Measurements from ENCODE around the gene GNPTAB.

Gene GNPTAB

DNA sequence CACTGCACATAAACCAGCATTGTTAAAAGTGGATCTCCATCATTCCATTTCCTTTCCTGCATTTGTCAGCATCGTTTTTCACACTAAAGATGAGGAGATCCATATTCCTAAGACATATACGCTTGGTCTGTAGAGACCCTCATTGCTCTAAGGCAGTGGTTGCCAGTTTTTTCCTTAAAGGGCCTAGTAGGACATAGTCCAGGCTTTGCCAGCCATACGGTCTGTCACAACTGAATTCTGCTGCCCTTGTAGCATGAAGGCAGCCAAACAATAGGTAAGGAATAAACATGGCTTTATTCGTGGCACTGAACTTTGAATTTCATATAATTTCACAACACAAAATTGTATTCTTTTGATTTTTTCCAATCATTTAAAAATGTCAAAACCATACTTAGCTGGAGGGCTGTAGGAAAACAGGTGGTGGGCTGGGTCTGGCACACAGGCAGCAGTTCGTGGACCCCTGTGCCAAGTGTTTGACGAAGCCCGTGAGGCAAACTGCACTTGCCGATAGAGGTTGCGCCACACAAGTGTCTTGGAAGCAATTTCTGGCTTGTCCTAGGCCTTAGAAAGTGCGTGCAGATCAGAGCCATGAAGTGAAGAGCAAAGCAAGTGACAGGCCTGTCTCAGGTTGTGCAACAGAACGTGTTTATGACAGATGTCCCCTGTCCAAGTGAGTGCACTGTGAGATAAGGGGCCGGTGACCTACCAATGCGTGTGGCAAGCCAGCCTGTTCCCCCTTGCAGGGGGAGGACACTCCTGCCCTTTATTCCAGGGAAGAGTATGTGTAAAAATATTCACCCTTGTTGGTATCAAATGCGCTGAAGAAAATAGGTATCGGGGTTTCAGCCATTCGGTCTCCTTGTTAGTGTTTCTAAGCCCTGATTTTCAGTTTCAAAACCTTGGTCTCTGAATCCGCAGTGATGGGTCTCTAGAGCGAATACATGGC is 134.2 kb downstream of the GNPTAB start:
- DNase-seq (ENCODE audit: low read depth in 2 of 2): no peak

DNA sequence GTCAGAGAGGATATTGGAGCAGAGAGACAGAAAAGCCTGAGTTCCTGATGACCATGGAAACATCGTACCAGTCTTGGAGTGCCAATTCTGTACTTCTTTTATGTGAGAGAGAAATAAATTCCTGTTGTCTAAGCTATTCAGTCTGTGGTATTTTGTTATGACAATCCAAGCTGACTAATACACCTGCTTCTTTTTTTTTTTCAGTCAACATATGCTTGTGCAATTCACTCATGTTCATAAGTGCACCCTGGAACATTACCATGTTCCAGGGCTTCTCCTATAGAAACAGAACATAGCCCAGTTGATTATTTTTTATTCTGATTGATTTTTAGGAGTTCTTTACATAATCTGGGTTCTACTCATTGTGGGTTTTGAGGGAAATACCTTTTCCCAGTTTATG is 135.1 kb downstream of the GNPTAB start:
- no peak for DNase-seq (ENCODE audit: low read depth in 2 of 2)
